HCT116 (cell line): Measurements from ENCODE around the gene SMPX. TPM values are rescaled to one million over a fixed set of nuclear protein-coding genes. Genes with fewer than 3 reads are reported as not detected.

ENCODE experiments used
- ATAC-seq: fragments of 200-7000 bp; cut with Tn5 transposase; 2 replicates; pipeline ENCODE4 v1.9.1; 2020; ENCODE audit warnings: mild to moderate bottlenecking, moderate library complexity
- BruUV-seq: library from RNA; stranded (reverse); fragments of 400-500 nt; replicated peaks from 2 replicates; lab custom pipeline; 2021; lab: Mats Ljungman, UMichigan
- CTCF ChIA-PET: fragments of 300-600 bp; sonication (Branson Sonifier 250); formaldehyde crosslinking; loops from one replicate; lab custom pipeline; 2021; ENCODE audit warnings: antibody characterized with exemption; lab: Charles Lee
- POLR2A ChIA-PET: fragments of 300-600, 350-600 bp; sonication (Branson Sonifier 250); formaldehyde crosslinking; loops from one replicate; lab custom pipeline; 2021; ENCODE audit warnings: antibody characterized with exemption; lab: Charles Lee
- RAD21 ChIA-PET, 2 experiments: fragments of 300-600 bp; sonication (Branson Sonifier 250); formaldehyde crosslinking; loops; one replicate each; lab custom pipeline; 2023; ENCODE audit warnings: low total read pairs in 2 of 2; ENCODE audit not compliant: uncharacterized antibody in 2 of 2, unreplicated experiment in 2 of 2, low non-redundant PET in 1 of 2; lab: Charles Lee
- DNase-seq: peaks from one replicate; pipeline ENCODE4 v3.0.0-alpha.2; 2010; ENCODE audit warnings: low read depth, low spot score
- H2AFZ ChIP-seq: fragments of 200-600 bp; shearing (Covaris generic), sonication (generic); 2 replicates; pipeline ENCODE4 v1.6.1; 2017; ENCODE audit warnings: low read depth, mixed run types, mixed read lengths, antibody characterized with exemption, low read length; ENCODE audit not compliant: poor library complexity, severe bottlenecking
- H3K27ac ChIP-seq: 2 replicates; pipeline ENCODE4 v1.5.1; 2012; ENCODE audit warnings: low read depth, low read length
- H3K27me3 ChIP-seq: fragments of 200-600 bp; sonication (generic); 2 replicates; pipeline ENCODE4 v1.6.1; 2016; ENCODE audit warnings: mixed run types, low read length, mixed read lengths; ENCODE audit not compliant: insufficient read depth
- H3K36me3 ChIP-seq, 2 experiments: fragments of 200-500 bp in 1 of 2; fragments of 200-600 bp in 1 of 2; sonication (Bioruptor generic) in 1 of 2; sonication (generic) in 1 of 2; 2 replicates each; pipeline versions ENCODE4 v1.5.1 to v1.6.1; 2014 to 2016; ENCODE audit warnings: low read length in 2 of 2, inconsistent platforms in 1 of 2, mixed read lengths in 1 of 2, mixed run types in 1 of 2; ENCODE audit not compliant: insufficient read depth in 2 of 2, control insufficient read depth in 1 of 2
- H3K4me1 ChIP-seq, 2 experiments: fragments of 200-600 bp in 1 of 2; sonication (generic) in 1 of 2; 2 replicates each; pipeline versions ENCODE4 v1.5.1 to v1.6.1; 2012 to 2017; ENCODE audit warnings: low read length in 2 of 2, inconsistent platforms in 1 of 2, mild to moderate bottlenecking in 1 of 2, mixed read lengths in 1 of 2, mixed run types in 1 of 2, moderate library complexity in 1 of 2; ENCODE audit not compliant: insufficient read depth in 2 of 2, control insufficient read depth in 1 of 2
- H3K4me2 ChIP-seq: fragments of 200-600 bp; sonication (generic); 2 replicates; pipeline ENCODE4 v1.6.1; 2017; ENCODE audit warnings: mixed run types, low read length, mixed read lengths
- H3K4me3 ChIP-seq, 2 experiments: fragments of 200-600 bp in 1 of 2; sonication (generic) in 1 of 2; replicated peaks in 1 of 2; 2 replicates each; pipeline ENCODE4 v1.5.1; 2011 to 2016; ENCODE audit warnings: low read length in 2 of 2, control low read depth in 1 of 2, low read depth in 1 of 2, mild to moderate bottlenecking in 1 of 2, mixed read lengths in 1 of 2, mixed run types in 1 of 2
- H3K79me2 ChIP-seq: fragments of 200-600 bp; sonication (generic); 2 replicates; pipeline ENCODE4 v1.6.1; 2017; ENCODE audit warnings: mild to moderate bottlenecking, mixed run types, low read length, moderate library complexity, mixed read lengths; ENCODE audit not compliant: insufficient read depth
- H3K9ac ChIP-seq: fragments of 200-600 bp; sonication (generic); 2 replicates; pipeline ENCODE4 v1.6.1; 2016; ENCODE audit warnings: low read length, mixed read lengths
- H3K9me2 ChIP-seq: fragments of 200-600 bp; sonication (generic), shearing (Covaris generic); 2 replicates; pipeline ENCODE4 v1.6.1; 2017; ENCODE audit warnings: mixed run types, mild to moderate bottlenecking, moderate library complexity; ENCODE audit not compliant: insufficient read depth
- H3K9me3 ChIP-seq, 2 experiments: fragments of 200-500 bp in 1 of 2; fragments of 200-600 bp in 1 of 2; sonication (Bioruptor generic) in 1 of 2; sonication (generic) in 1 of 2; 2 replicates each; pipeline ENCODE4 v1.6.1; 2014 to 2017; ENCODE audit warnings: low read length in 2 of 2, mixed read lengths in 2 of 2, inconsistent platforms in 1 of 2, low read depth in 1 of 2, mild to moderate bottlenecking in 1 of 2, mixed run types in 1 of 2, moderate library complexity in 1 of 2; ENCODE audit not compliant: control insufficient read depth in 1 of 2, insufficient read depth in 1 of 2
- H4K20me1 ChIP-seq: fragments of 200-600 bp; sonication (generic), shearing (Covaris generic); 2 replicates; pipeline ENCODE4 v1.6.1; 2017; ENCODE audit warnings: mixed run types, mild to moderate bottlenecking, moderate library complexity; ENCODE audit not compliant: insufficient read depth
- CTCF ChIP-seq, 3 experiments: fragments of 200-600 bp in 1 of 3; sonication (generic) in 1 of 3; IDR thresholded peaks in 2 of 3; conservative IDR thresholded peaks in 1 of 3; 2 replicates each; pipeline ENCODE4 v1.5.1; 2012 to 2017; ENCODE audit warnings: low read depth in 2 of 3, low read length in 2 of 3, antibody characterized with exemption in 1 of 3, borderline replicate concordance in 1 of 3, control low read depth in 1 of 3, mild to moderate bottlenecking in 1 of 3, mixed read lengths in 1 of 3, mixed run types in 1 of 3, moderate library complexity in 1 of 3; ENCODE audit not compliant: insufficient read depth in 1 of 3
- REST ChIP-seq: IDR thresholded peaks from 2 replicates; pipeline ENCODE4 v1.6.1; 2012; ENCODE audit warnings: low read depth
- intact Hi-C: fragments of 100-400 bp; cut with micrococcal nuclease; formaldehyde crosslinking; loops from 2 replicates; pipeline ENCODE4 v1.10.0; 2022
- total RNA-seq: library from RNA; stranded (reverse); gene quantifications from one replicate; pipeline ENCODE4 v1.2.1, GENCODE V29; 2021; ENCODE audit not compliant: unreplicated experiment

Gene SMPX
- total RNA-seq, 1 experiment from 2014 or later, result 0.59 TPM

- no peak overlapping the region for H3K4me2 ChIP-seq
- no peaks in the 10 kb centered on the region for H3K79me2 ChIP-seq
- no peak overlapping the region for H3K27ac ChIP-seq
- no peaks in the 10 kb centered on the region for H3K4me1 ChIP-seq
- ATAC-seq (peak; percentile 60), DNase-seq (no peak)
- ChIA-PET POLR2A (interaction anchor here (1.3 kb wide), 1 partner anchor 11 kb away, joined by 3 read pairs; no protein-coding TSS in a partner anchor), CTCF (interaction anchor here (1.0 kb wide), 1 partner anchor 12 kb away, joined by 6 read pairs; no protein-coding TSS in a partner anchor), RAD21 (no interaction called here)
- no peaks in the 10 kb centered on the region for H3K36me3 ChIP-seq
- intact Hi-C loops, result no loop called here
- no peak overlapping the region for H3K4me3 ChIP-seq
- peak in 2 of 3 experiments; percentile 6 to 12; a peak in 1 of 6 replicates for TF ChIP-seq CTCF (IDR thresholded peaks at IDR 0.05 in 2 of 3, conservative IDR thresholded peaks at IDR 0.05 in 1 of 3; ENCODE audit: borderline replicate concordance in 1 of 3, insufficient read depth in 1 of 3, low read depth in 2 of 3, low read length in 2 of 3)
- no peak for TF ChIP-seq REST
- no peak overlapping the region for H2AFZ ChIP-seq
- H4K20me1 ChIP-seq, result no peaks in the 10 kb centered on the region
- H3K9ac ChIP-seq, result no peak overlapping the region
- no peaks in the 10 kb centered on the region for H3K27me3 ChIP-seq
- no TSS peak for BruUV-seq
- no peaks in the 10 kb centered on the region for H3K9me3 ChIP-seq
- H3K9me2 ChIP-seq, result no peaks in the 10 kb centered on the region
Observed at GRCh38 chrX:21758488-21758887, 572 bp upstream of the SMPX start.
